LoVo (cell line): ENCODE measurements around the gene PRG2.
"Not testable (repeated sequence)": the region's sequence is repeated elsewhere in the genome, so short reads cannot be mapped to it uniquely, and the experiment has no call there.

Experiments used
- DNase-seq: peaks from one replicate; pipeline ENCODE4 v3.0.0-alpha.2; 2016; ENCODE audit warnings: low spot score

The PRG2 gene

DNA sequence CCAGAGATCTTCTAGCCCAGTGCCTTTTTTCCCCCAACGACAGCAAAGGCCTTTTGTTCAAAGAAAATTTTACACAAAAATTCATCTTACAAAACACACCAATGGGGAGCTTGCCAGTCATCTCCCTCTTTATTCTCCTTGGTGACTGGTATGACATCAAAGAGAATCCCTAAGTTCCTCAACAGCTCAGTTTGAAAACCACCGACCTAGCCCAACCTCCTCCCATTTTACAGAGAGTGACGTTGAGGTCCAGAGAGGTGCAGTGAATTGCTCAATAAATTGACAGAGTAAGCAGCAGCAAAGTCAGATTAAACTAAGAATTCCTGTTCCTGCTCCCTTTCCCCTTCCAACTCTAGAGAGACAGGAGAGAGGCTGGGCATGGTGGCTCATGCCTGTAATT is 28.7 kb upstream of the PRG2 start:
- DNase-seq, result no peak

DNA sequence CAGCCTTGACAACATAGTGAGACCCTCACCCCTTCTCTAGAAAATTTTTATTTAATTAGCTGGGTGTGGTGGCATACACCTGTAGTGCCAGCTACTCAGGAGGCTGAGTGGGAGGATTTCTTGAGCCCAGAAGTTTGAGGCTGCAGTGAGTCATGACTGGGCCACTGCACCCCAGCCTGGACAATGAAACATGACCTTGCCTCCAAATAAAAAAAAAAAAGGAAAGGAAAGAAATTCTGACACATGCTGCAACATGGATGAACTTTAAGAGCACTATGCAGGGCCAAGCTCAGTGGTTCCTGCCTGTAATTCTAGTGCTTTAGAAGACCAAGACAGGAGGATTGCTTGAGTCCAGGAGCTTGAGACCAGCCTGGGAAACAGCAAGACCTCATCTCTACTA is 27.7 kb upstream of the PRG2 start:
- no peak for DNase-seq

DNA sequence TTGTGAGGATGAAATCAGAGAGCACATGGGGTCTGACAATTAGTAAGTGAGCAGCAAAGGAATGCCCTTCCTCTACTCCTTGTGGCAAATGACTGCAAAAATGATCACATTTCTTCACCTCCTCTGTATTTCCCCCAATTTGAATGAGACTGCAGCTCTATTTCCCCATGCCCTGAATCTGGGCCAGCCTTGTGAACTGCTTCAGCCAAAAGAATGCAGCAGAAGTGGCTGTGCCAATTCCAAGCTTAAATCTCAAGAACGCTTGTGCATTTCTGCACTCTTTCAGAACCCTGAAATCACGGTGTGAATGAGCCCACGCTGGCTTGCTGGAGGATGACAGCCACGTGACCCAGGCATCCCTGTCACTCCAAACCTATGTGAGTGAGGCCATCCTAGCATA is 26.6 kb upstream of the PRG2 start:
- no peak for DNase-seq

DNA sequence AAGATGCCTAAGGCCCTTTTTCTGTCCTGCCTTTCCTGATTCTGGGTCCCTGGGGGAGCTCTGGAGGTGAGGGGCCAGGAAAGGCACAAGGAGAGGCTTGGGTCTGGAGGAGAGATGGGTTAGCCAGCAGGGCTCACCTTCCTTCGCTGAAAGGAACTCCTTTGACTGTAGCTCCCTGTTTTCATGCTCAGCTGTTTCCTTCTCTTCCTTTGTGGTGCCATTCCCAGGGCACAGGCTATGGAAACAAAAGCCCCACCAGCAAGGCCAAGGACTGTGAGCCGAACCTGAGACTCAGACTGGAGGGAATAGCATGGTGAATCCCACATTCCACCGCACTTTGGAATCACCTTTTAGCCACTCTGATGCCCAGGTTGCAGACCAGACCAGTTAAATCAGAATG is 26.0 kb upstream of the PRG2 start:
- no peak for DNase-seq

DNA sequence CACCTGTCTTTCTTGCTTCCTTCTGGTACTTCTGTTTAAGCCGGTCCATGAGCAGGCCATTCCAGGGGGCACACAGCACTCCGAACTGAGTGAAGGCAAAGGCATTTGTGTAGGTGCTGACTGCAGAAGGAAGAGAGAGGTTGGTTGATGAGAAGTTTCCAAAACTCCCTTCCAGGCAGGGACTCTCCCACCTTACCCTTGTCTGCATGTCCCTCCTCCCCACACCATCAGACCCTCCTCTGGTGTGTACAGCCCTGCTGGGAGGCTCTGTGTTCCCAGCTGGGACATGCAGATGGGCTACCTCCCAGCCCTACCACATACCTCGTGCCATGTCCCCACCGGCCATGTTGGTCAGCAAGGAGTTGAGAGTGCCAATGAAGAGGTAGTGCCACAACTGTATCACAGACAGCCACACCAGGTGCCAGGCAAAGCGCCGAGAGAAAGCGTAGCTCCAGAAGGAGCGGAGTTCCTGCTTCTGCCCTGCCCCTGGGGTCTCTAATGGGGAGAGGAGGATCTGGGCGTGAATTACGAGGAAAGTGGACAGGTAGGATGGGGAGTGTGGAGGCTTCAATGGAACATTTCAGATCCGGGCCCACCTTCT is 24.3 kb upstream of the PRG2 start:
- no peak for DNase-seq

DNA sequence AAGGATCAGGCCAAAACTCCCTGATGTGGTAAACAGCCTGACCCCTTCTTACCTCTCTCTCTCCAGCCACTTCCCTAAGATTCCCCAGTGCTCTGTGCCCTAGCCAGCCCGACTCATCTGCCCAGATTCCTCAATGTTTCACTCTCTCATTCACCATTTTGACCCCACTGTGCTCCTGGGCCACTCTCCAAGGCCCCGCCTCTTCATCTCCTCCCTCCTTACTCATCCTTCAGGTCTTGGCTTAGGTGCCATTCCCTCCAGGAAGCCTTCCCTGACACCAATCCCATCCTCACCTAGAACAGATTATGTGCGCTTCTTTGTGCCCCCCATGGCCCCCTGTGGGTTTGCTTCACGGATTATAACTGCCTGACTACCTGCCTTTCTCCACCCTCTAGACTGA is 23.2 kb upstream of the PRG2 start:
- no peak for DNase-seq

DNA sequence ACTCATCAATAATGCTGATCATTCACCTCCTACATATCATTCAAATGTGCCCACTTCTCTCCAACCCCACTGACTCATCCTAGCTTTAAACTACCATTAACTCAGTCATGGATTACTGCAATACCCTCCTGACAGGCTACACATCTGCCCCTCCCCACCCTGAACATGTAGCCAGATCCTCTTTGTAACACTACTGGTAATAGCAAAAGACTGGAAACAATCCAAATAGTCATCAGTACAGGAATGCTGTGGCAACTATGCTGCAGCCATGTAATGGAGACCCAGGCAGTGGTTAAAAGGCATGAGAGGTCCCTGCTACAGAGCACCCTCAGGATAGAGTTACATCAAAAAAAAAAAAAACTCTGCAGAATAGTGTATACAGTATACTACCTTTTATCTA is 19.8 kb upstream of the PRG2 start:
- no peak for DNase-seq

GRCh38 chr11:57409321-57410100 is 19.1 kb upstream of the PRG2 start:
- no peak for DNase-seq

DNA sequence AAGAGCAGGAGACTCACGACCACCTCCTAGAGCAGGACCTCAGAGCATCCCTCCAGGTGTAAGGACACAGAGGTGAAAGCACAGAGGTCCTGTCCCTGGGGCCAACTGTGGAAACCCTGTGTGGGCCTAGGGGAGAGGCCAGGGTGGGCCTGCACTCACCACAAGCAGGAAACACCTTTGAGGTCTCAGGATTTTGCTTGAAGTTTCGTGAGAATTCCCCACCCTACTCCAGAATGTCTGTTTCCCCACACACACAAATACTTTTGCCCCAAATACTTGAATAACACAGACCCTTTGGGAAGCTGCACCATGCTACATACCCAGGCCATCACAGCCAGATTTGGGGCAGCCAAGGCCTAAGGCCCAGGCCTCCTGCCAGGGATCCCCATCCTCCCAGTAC is 18.3 kb upstream of the PRG2 start:
- DNase-seq, result no peak

DNA sequence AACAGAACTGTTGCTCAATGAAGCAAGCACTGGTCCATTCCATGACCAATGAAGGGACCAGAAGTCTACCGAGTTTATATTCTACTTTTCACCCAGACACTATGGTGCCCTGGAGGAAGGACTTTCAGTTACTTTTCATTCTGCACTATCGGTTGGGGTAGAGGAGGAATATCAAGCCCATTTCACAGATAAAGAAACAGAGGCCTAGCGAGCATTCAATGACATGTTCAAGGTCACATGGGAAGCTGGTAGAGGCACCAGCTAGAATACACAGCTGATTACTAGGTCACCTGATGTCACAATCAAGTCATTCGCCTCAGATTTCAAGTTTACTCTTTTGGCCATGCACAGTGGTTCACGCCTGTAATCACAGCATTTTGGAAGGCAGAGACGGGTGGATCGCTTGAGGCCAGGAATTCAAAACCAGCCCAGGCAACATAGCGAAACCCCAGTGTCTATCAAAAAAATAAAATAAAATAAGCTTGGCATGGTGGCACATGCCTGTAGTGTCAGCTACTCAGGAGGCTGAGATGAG is 17.6 kb upstream of the PRG2 start:
- DNase-seq, result no peak

DNA sequence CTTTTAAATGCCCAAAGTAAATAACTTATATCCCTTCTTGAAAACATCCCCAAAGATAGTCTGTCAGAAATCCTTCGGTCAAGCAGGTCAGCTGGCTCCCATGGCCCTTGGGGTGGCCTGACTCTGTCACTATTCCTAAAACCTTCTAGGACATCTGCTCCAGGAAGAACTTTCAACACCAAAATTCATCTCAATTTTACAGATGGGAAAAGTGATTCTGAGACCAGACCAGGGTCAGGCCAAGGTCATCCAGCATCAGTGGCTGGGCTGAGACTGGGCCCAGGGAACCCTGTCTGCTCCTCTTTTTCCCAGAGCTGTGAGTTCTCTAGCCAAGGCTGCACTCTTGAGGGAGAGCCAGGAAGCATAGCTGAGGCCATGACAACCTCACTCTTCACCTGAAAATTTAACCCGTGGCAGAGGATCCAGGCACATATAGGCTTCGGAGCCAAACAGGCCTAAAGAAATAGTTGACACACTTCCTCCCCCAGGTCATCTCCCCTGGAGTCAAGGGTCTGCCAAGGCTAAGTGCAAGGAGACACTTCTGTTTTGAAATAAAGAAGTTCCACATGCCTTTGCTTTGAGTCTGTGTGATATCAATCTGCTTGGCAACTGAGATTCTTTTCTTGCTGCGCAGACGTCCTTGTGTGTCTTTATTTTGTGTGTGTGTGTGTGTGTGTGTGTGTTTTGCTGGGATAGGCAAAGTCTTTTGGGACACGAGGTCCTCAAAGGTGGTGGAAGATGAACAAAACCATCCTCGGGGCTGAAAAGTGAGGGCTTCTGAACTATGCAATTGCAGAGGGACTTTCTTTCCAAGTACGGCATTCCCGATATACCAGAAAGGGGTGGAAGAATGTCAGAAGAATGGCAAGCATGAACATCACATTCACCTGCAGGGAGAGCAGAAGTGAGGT is 16.8 kb upstream of the PRG2 start:
- DNase-seq, result no peak

- no peak for DNase-seq
Observed at GRCh38 chr11:57406337-57406904, 16.0 kb upstream of the PRG2 start.

GRCh38 chr11:57405271-57405860 is 14.9 kb upstream of the PRG2 start:
- DNase-seq, result no peak

DNA sequence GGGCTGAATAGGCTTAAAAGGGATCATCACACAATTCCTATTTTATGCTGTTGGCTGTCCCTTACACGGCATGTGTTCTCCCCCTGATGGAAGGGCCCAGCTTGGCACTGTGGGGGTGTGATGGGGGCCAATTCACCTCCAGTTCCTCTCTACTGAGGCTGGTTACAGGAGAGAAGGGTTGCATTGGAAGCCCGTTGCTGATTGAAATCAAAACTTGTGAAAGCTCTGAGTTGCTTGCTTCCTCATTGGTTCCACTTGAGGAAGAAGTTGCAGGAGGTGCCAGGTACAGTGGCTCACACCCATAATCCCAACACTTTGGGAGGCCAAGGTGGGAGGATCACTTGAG is 13.3 kb upstream of the PRG2 start:
- no peak for DNase-seq

DNA sequence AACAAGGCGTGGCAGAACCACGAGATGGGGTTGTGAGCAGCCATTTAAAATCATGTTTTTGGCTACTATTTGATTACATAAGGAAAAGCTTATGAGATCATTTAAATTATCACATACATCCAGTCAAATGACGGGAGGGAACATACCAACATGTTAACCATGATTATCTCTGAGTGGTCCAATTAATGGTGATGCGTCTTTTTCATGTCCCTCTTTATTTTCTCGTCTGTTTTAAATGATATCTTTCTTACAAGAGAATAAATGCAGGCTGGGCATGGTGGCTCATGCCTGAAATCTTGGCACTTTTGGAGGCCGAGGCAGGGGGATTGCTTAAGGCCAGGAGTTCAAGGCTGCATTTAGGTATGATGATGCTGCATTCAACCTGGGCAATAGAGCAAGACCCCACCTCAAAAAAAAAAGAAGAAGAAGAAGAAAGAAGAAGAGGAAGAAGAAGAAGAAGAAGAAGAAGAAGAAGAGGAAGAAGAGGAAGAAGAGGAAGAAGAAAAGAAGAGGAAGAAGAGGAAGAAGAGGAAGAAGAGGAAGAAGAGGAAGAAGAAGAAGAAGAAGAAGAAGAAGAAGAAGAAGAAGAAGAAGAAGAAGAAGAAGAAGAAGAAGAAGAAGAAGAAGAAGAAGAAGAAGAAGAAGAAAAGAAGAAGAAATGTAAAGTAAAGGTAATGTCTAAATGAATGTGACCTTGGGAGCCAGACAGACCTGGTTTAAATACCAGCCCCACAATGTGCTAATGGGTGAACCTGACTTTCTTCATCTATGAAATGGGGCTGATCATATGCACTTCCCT is 12.8 kb upstream of the PRG2 start:
- DNase-seq, result not testable (repeated sequence)

DNA sequence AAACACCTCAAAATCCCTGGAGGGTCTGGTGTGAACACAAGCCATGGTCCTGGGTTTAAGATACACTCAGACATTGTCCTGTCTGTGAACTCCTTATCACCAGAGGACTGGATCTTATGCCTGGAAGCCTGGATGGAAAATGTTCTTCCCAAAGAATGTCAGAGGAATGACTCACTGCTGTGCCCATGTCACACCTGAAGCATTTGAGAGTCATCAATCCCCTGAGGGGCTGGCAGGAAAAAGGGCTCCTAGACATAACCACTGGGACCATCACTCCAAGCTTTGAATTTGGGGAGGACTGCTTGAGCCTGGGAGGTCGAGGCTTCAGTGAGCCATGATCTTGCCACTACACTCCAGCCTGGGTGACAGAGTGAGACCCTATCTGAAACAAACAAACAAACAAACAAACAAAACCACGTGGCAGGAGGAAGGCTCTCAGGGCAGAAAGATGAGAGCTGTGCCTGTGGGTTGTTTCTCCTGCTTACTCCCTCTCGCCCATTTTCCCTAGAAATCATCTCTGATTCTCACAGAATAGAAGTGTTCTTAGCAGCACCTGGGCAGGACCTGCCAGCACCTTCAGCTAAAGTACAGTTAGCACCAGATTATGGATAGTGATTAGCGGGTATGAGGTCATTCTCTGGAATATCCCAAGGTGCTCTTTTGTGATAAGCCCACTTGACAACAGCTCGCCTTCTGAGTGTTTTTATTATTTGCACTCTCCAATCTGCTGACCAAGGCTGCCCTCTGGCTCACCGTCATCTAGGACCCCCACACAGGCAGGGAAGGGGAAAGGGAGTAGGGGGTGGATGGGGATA is 11.9 kb upstream of the PRG2 start:
- peak; percentile 34 for DNase-seq

DNA sequence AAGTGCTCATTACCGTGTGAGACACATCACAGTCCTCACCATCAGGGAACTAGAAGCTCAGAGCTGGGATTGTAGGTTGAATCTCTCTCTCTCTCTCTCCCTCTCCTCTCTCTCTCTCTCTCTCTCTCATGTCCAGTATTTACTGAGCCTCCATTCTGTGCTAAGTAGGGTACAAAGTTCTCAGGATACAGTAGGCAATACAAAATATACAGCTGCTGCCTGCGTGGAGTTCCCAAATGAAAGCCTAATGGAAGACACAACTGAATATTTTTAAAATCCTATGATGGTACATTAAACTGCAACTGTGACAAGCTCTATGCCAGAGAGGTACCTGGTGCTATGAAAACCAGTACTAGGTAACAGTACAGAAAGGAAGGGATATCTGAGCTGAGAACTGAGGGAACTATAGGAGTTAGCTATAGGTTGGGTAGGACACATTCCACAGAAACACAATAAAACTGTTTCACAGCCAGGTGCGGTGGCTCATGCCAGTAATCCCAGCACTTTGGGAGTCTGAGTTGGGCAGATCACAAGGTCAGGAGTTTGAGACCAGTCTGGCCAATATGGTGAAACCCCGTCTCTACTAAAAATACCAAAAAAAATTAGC is 9.6 kb upstream of the PRG2 start:
- DNase-seq, result no peak

GRCh38 chr11:57399221-57399620 is 8.8 kb upstream of the PRG2 start:
- DNase-seq, result no peak

- DNase-seq, result no peak
Observed at GRCh38 chr11:57397394-57397990, 7.0 kb upstream of the PRG2 start.

GRCh38 chr11:57396744-57397143 is 6.3 kb upstream of the PRG2 start:
- no peak for DNase-seq
